Loucy (cell line): ENCODE results near the gene CCPG1.

Experiments used
- H2AFZ ChIP-seq: fragments of 200-600 bp; sonication (generic); 2 replicates; pipeline ENCODE4 v1.6.0; 2016; ENCODE audit warnings: antibody characterized with exemption, mild to moderate bottlenecking, low read length, moderate library complexity
- H3F3A ChIP-seq: fragments of 200-600 bp; 2 replicates; pipeline ENCODE4 v1.6.0; 2016; ENCODE audit warnings: antibody characterized with exemption, low read depth, mild to moderate bottlenecking
- H3K27me3 ChIP-seq: fragments of 200-600 bp; sonication (generic); 2 replicates; pipeline ENCODE4 v1.6.1; 2014; ENCODE audit warnings: low read length, mild to moderate bottlenecking; ENCODE audit not compliant: insufficient read depth, poor library complexity, severe bottlenecking
- H3K36me3 ChIP-seq: fragments of 200-600 bp; sonication (generic); 2 replicates; pipeline ENCODE4 v1.6.1; 2016; ENCODE audit warnings: low read length; ENCODE audit not compliant: insufficient read depth
- H3K4me1 ChIP-seq: fragments of 200-600 bp; sonication (generic); 2 replicates; pipeline ENCODE4 v1.5.1; 2014; ENCODE audit warnings: low read length, mild to moderate bottlenecking; ENCODE audit not compliant: insufficient read depth, poor library complexity, severe bottlenecking
- H3K4me2 ChIP-seq: fragments of 200-600 bp; sonication (generic); 2 replicates; pipeline ENCODE4 v1.6.0; 2014; ENCODE audit warnings: antibody characterized with exemption, low read length, low read depth, mild to moderate bottlenecking; ENCODE audit not compliant: poor library complexity, severe bottlenecking
- H3K4me3 ChIP-seq: fragments of 200-600 bp; sonication (generic); 2 replicates; pipeline ENCODE4 v1.5.1; 2014; ENCODE audit warnings: low read length, mild to moderate bottlenecking, mixed read lengths; ENCODE audit not compliant: poor library complexity, severe bottlenecking
- H3K79me2 ChIP-seq: fragments of 200-600 bp; sonication (generic); 2 replicates; pipeline ENCODE4 v1.6.1; 2014; ENCODE audit warnings: low read length; ENCODE audit not compliant: insufficient read depth
- H3K9ac ChIP-seq: fragments of 200-600 bp; sonication (generic); 2 replicates; pipeline ENCODE4 v1.6.0; 2014; ENCODE audit warnings: mild to moderate bottlenecking, low read depth, low read length, moderate library complexity; ENCODE audit not compliant: poor library complexity, severe bottlenecking
- H3K9me2 ChIP-seq: fragments of 200-600 bp; sonication (generic); replicated peaks from 2 replicates; pipeline ENCODE4 v1.6.1; 2016; ENCODE audit warnings: low read depth, low read length, mixed read lengths
- H3K9me3 ChIP-seq: fragments of 200-600 bp; sonication (generic); 2 replicates; pipeline ENCODE4 v1.6.1; 2014; ENCODE audit warnings: mild to moderate bottlenecking, antibody characterized with exemption, low read length, low read depth; ENCODE audit not compliant: insufficient read depth
- H4K20me1 ChIP-seq: fragments of 200-600 bp; sonication (generic); 2 replicates; pipeline ENCODE4 v1.6.0; 2014; ENCODE audit warnings: antibody characterized with exemption, low read length, mild to moderate bottlenecking; ENCODE audit not compliant: insufficient read depth, poor library complexity, severe bottlenecking
- CTCF ChIP-seq: fragments of 200-600 bp; sonication (generic); conservative IDR thresholded peaks from 2 replicates; pipeline ENCODE4 v1.5.1; 2014; ENCODE audit warnings: mild to moderate bottlenecking, antibody characterized with exemption, low read length
- EZH2phosphoT487 ChIP-seq: fragments of 200-600 bp; IDR thresholded peaks from 2 replicates; pipeline ENCODE4 v1.6.1; 2018; ENCODE audit warnings: antibody characterized with exemption, mild to moderate bottlenecking, moderate library complexity, borderline replicate concordance

Gene CCPG1

GRCh38 chr15:55334371-55334770, 73.8 kb downstream of the CCPG1 start:
- H3F3A ChIP-seq: no peaks in the 10 kb centered on the region
- no peaks in the 10 kb centered on the region for H3K9me2 ChIP-seq
- no peak overlapping the region for H3K9ac ChIP-seq
- no peaks in the 10 kb centered on the region for H4K20me1 ChIP-seq
- no peak overlapping the region for H3K4me2 ChIP-seq
- H3K27me3 ChIP-seq: no peaks in the 10 kb centered on the region
- no peak for TF ChIP-seq CTCF
- no peak for TF ChIP-seq EZH2phosphoT487
- H3K79me2 ChIP-seq: no peaks in the 10 kb centered on the region
- H3K4me3 ChIP-seq: no peak overlapping the region
- no peaks in the 10 kb centered on the region for H3K4me1 ChIP-seq
- H3K9me3 ChIP-seq: no peaks in the 10 kb centered on the region
- no peak overlapping the region for H2AFZ ChIP-seq
- H3K36me3 ChIP-seq: peaks cover 34% of the 10 kb centered on the region

DNA sequence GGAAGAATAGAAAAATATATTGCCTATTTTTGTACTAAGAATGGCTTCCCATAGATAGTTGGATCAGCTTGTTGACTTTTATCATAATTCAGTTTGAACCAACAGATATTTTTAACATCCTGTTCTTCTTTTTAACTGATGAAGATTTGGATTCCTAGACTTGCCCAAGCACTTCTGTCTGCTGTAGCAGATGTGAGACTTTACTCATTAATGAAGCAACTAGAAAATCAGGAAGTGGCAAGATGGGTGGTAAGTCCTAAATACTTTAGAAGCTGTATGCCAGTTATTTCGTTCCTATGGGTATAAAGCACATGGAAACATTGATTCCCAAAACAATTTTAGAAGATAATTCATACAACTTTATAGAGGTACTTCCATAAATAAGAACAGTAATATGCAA, 80.8 kb downstream of the CCPG1 start:
- H4K20me1 ChIP-seq: no peaks in the 10 kb centered on the region
- TF ChIP-seq EZH2phosphoT487 (no peak), CTCF (no peak)
- peaks cover 14% of the 10 kb centered on the region for H3K79me2 ChIP-seq
- H3K9me3 ChIP-seq: no peaks in the 10 kb centered on the region
- peaks cover 6% of the 10 kb centered on the region for H3K4me1 ChIP-seq
- H3K27me3 ChIP-seq: no peaks in the 10 kb centered on the region
- H2AFZ ChIP-seq: no peak overlapping the region
- no peak overlapping the region for H3K4me2 ChIP-seq
- no peak overlapping the region for H3K9ac ChIP-seq
- H3K4me3 ChIP-seq: no peak overlapping the region
- peaks cover 10% of the 10 kb centered on the region; the same call in 1 of the 2 replicates for H3K36me3 ChIP-seq
- H3K9me2 ChIP-seq: no peaks in the 10 kb centered on the region
- H3F3A ChIP-seq: no peaks in the 10 kb centered on the region

DNA sequence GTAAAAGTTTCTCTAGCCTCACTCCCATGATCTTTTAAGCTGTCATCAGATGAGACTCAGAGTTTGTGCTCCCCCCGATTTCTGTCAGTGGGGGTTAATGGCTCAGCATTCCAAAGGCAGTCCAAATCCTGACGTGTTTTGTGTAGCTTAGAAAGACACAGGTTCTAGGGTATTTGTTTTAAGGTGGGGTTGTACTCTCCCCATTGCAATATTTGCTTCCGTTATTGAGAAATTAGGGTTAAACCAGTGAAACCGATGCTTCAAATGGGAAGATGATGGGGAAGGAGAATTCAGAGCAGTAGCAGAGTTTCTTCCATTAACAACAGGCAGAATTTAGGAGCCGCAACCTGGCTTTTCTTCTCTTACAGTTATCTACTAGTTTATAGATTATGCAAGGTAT, 85.7 kb downstream of the CCPG1 start:
- H3K9me3 ChIP-seq: no peaks in the 10 kb centered on the region
- no peaks in the 10 kb centered on the region for H3K27me3 ChIP-seq
- no peaks in the 10 kb centered on the region for H3K9me2 ChIP-seq
- no peak overlapping the region for H2AFZ ChIP-seq
- H3K4me3 ChIP-seq: peak overlapping the region; percentile 15
- H3K9ac ChIP-seq: no peak overlapping the region
- TF ChIP-seq EZH2phosphoT487 (no peak), CTCF (no peak)
- no peaks in the 10 kb centered on the region for H3F3A ChIP-seq
- H3K4me1 ChIP-seq: peaks cover 39% of the 10 kb centered on the region
- peak overlapping the region; percentile 59 for H3K4me2 ChIP-seq
- peaks cover 57% of the 10 kb centered on the region for H3K79me2 ChIP-seq
- no peaks in the 10 kb centered on the region for H4K20me1 ChIP-seq
- H3K36me3 ChIP-seq: no peaks in the 10 kb centered on the region
